ENCODE results near the gene FREY1. TPM values are rescaled to one million over a fixed set of nuclear protein-coding genes. Genes with fewer than 3 reads are reported as not detected.

FREY1 gene
- total and polyA plus RNA-seq, 9 of the 15 experiments (the other 6 are each of a cell fraction or from before 2014, with no cell fraction given), result 0.25 to 1.5 (median 1.1) TPM; not detected in 5

- peak overlapping the region; percentile 10 to 62; a peak in 1 of 4 replicates for H3K9ac ChIP-seq (ENCODE audit: insufficient read depth in 1 of 2, low read depth in 2 of 2, low read length in 2 of 2)
- H4K20me1 ChIP-seq (replicated peaks; ENCODE audit: control insufficient read depth, insufficient read depth, low read length), result peaks cover 17% of the 10 kb centered on the region
- no peaks in the 10 kb centered on the region for H3K9me1 ChIP-seq (ENCODE audit: control insufficient read depth, insufficient read depth, low read length)
- peak overlapping the region; percentile 23; the same call in 1 of the 2 replicates for H3K4me2 ChIP-seq (ENCODE audit: insufficient read depth, low read length)
- peak overlapping the region; percentile 69 for H3K27ac ChIP-seq (ENCODE audit: extremely low read depth, low read depth, low read length)
- DNase-seq (ENCODE audit: extremely low read depth in 1 of 4, low spot score in 3 of 4) (peak; percentile 31 to 84 (median 55)), FAIRE-seq (peak; percentile 92), ATAC-seq (peak; percentile 84)
- H3K79me2 ChIP-seq (ENCODE audit: control insufficient read depth, insufficient read depth, low read length), result no peaks in the 10 kb centered on the region
- no peak overlapping the region for H3K4me3 ChIP-seq
- no peaks in the 10 kb centered on the region for H3K9me3 ChIP-seq (replicated peaks; ENCODE audit: control insufficient read depth, insufficient read depth, low read depth, low read length)
- peaks cover 12 to 22% of the 10 kb centered on the region in 2 experiments for H3K4me1 ChIP-seq (replicated peaks in 1 of 2; ENCODE audit: control insufficient read depth in 2 of 2, insufficient read depth in 2 of 2, low read length in 2 of 2)
- intact Hi-C loops (cut with micrococcal nuclease) (loop anchor here (10.0 kb wide), 1 partner anchor 65 kb away; no protein-coding TSS in a partner anchor), in situ Hi-C loops (cut with MboI) (no loop called here)
- no peak overlapping the region for H2AFZ ChIP-seq (ENCODE audit: low read depth, low read length)
- ChIA-PET POLR2A (interaction anchor here (0.8 to 1.5 kb wide), 4 partner anchors 9 to 115 kb away, joined by 3 to 7 read pairs (median 6); no protein-coding TSS in a partner anchor), CTCF (ENCODE audit: low intra/inter-chr PET ratio) (no interaction called here)
- 3% methylated on average over 7 of the region's 7 CpGs for WGBS (ENCODE audit: insufficient coverage, low coverage, missing lambda C conversion rate)
- H3K36me3 ChIP-seq (ENCODE audit: control insufficient read depth, insufficient read depth, low read length), result peaks cover 53% of the 10 kb centered on the region
- BruUV-seq (replicated peaks), result no TSS peak
- H3K27me3 ChIP-seq (ENCODE audit: control insufficient read depth in 2 of 2, insufficient read depth in 2 of 2, low read length in 2 of 2), result no peaks in the 10 kb centered on the region
- no peak for TF ChIP-seq ZNF253 (CRISPR knock-in tag; conservative IDR thresholded peaks at IDR 0.05)
- TF ChIP-seq NCOA2 (IDR thresholded peaks at IDR 0.05; ENCODE audit: partially characterized antibody in 2 of 2), result no peak
- no peak for TF ChIP-seq ZNF668 (CRISPR knock-in tag; IDR thresholded peaks at IDR 0.05)
- TF ChIP-seq AFF1 (IDR thresholded peaks at IDR 0.05; ENCODE audit: low read depth in 1 of 2, partially characterized antibody in 2 of 2), result no peak
- no peak for TF ChIP-seq ZFP91 (CRISPR knock-in tag; IDR thresholded peaks at IDR 0.05)
- TF ChIP-seq YBX1 (IDR thresholded peaks at IDR 0.05), result no peak
- peak; percentile 92 for TF ChIP-seq ETV5 (CRISPR knock-in tag; IDR thresholded peaks at IDR 0.05; ENCODE audit: low read depth)
- TF ChIP-seq ZNF583 (CRISPR knock-in tag; IDR thresholded peaks at IDR 0.05), result no peak
- TF ChIP-seq ZFP36 (IDR thresholded peaks at IDR 0.05; ENCODE audit: low read depth, low read length, partially characterized antibody), result no peak
- no peak for TF ChIP-seq PRMT5 (CRISPR knock-in tag; IDR thresholded peaks at IDR 0.05)
- TF ChIP-seq DNMT1 (IDR thresholded peaks at IDR 0.05), result no peak
- TF ChIP-seq FOXO4 (CRISPR knock-in tag; IDR thresholded peaks at IDR 0.05), result no peak
Measured at GRCh38 chr11:45879803-45880686, 27.0 kb downstream of the FREY1 start.

Data from K562 (cell line).